A549 treated with AZD9567 at 1 μM for 4 hours (cell line): ENCODE results near the gene INTS4. TPM values are rescaled to one million over a fixed set of nuclear protein-coding genes. Genes with fewer than 3 reads are reported as not detected.

Source experiments
- total RNA-seq: library from RNA; stranded (reverse); fragments of 200-300 nt; extraction: Qiagen RNA extraction; gene quantifications from 5 replicates; pipeline ENCODE4 v1.2.3, GENCODE V29; 2022; ENCODE audit not compliant: insufficient read depth

The INTS4 gene, protein sequence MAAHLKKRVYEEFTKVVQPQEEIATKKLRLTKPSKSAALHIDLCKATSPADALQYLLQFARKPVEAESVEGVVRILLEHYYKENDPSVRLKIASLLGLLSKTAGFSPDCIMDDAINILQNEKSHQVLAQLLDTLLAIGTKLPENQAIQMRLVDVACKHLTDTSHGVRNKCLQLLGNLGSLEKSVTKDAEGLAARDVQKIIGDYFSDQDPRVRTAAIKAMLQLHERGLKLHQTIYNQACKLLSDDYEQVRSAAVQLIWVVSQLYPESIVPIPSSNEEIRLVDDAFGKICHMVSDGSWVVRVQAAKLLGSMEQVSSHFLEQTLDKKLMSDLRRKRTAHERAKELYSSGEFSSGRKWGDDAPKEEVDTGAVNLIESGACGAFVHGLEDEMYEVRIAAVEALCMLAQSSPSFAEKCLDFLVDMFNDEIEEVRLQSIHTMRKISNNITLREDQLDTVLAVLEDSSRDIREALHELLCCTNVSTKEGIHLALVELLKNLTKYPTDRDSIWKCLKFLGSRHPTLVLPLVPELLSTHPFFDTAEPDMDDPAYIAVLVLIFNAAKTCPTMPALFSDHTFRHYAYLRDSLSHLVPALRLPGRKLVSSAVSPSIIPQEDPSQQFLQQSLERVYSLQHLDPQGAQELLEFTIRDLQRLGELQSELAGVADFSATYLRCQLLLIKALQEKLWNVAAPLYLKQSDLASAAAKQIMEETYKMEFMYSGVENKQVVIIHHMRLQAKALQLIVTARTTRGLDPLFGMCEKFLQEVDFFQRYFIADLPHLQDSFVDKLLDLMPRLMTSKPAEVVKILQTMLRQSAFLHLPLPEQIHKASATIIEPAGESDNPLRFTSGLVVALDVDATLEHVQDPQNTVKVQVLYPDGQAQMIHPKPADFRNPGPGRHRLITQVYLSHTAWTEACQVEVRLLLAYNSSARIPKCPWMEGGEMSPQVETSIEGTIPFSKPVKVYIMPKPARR
- total RNA-seq, result 16.6 to 21.4 TPM (median 18.6 TPM) in 5 replicates

DNA sequence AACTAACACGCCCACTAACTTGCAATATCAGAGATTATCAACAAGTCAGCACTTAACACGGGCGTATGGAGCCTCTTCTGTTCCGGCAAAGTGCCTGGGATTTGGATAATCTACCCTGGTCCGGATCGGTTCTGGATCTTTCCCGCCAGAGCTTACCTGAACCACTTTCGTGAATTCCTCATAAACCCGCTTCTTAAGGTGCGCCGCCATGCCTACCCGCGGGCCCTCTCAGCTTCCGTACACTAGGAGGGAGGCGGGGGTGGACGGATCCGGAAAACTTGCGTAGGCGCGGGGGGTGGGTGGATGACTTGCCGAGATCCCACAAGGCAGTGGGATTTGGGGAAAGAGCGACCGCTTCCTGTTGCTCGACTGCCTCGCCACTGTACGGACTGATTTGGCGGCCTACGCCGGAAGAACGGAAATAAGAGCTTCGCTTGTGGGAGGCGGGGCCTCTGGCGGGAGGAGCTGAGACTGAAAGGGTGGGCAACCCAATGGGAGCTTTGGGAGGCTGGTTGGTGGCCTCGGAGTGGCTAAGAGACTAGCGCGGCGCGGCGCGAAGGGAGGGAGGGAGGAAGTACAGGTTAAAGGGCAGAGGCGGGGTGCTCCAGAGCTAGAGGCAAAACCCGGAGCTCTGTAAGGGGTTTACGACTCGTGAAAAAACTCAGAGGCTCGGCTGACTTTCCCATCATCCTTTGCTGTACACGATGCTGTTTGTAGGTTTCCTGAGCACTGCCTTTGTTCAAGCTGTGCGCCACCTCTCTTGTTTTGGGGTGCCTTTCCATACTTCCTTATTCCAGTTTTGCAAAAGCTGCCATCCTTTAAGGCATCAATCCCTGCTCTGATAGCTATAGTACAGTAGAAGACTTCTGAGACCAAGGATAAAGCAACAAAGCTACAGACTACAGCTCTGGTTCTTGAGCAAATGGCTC is at the start of gene INTS4:
TSS of gene INTS4 (minus strand) at position 235 of the 929 bp plus-strand sequence. CDS start at position 210, 25 bp downstream.

DNA sequence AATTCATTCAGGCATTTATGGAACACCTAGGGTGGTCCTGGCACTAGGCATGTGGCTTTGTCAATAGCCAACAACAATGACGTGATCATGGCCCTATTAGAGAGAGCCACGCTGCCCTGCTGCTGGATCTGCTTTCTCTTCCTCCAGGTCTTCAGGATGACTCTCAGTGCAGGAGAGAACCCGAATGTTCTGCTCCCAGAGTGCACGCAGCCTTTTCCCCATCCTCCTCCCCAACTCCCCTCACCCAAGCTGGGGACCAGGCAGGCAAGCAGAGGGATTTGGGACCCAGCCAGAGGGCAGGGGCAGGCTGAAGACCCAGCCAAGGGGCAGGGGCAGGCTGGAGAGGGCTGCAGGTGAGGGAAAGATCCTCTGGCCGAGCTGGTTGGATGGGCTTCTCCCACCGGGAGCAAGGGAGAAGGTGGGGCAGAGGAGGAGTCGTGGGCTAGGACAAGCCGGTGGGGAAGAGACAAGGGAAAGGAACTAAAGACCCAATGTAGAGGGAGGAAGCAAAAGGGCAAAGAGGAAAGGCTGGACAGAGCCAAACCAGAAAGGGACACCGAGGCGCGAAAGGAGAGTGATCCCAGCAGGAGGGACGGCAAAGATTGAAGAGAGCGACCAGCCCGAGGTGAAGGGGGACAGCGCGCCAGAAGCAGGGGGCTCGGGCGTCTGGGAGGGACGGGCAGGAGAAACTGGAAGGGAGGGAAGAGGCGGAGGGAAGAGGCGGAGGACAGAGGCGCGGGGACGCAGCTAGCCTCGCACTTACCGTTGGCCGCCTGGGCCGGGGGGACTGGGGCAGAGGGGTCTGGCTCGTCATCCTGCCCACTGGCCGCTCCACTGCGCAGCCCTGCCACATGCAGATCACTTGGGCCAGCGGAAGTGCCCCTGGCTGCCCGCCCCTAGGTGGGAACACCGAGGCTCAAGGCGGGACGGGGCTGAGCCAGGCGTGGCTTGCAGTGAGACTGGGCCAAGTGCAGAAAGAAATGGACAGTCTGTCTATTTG is 28.2 kb upstream of the INTS4 start, which contains the start of gene KCTD14:
TSS of gene KCTD14 (minus strand) at position 880 of the 1,000 bp plus-strand sequence. CDS start at position 853, 27 bp downstream.

Other genes starting within 250 kb of the INTS4 start
- 12.5 to 32.0 TPM (median 16.4 TPM) in 5 replicates for gene RSF1, start 173.9 kb downstream of the INTS4 start, total RNA-seq
- gene AAMDC, start 173.5 kb downstream of the INTS4 start, total RNA-seq, result 25.2 to 29.6 TPM (median 29.0 TPM) in 5 replicates
- 1.4 to 1.8 TPM (median 1.6 TPM) in 5 replicates for gene KCTD14, start 28.6 kb upstream of the INTS4 start, total RNA-seq
- not detected in 5 replicates for gene THRSP, start 69.2 kb upstream of the INTS4 start, total RNA-seq
- 212 to 258 TPM (median 252 TPM) in 5 replicates for gene NDUFC2, start 85.2 kb upstream of the INTS4 start, total RNA-seq
- gene ALG8, start 145.0 kb upstream of the INTS4 start, total RNA-seq, result 54.8 to 63.2 TPM (median 58.0 TPM) in 5 replicates
- 8.4 to 13.4 TPM (median 8.6 TPM) in 5 replicates for gene KCTD21, start 194.0 kb upstream of the INTS4 start, total RNA-seq
- gene USP35, start 194.3 kb upstream of the INTS4 start, total RNA-seq, result 5.6 to 7.9 TPM (median 7.4 TPM) in 5 replicates